Smooth muscle cell (in vitro differentiated cells): ENCODE data around the gene ORC5. TPM values are rescaled to one million over a fixed set of nuclear protein-coding genes. Genes with fewer than 3 reads are reported as not detected.

Source experiments
- DNase-seq: peaks from one replicate; lab custom pipeline; 2025; ENCODE audit not compliant: unreplicated experiment; lab: John Stamatoyannopoulos, UW
- H2AFZ ChIP-seq: fragments of 200-600 bp; sonication (generic); 2 replicates; pipeline ENCODE4 v1.6.0; 2016; ENCODE audit warnings: antibody characterized with exemption, low read depth, mild to moderate bottlenecking
- H3F3A ChIP-seq: fragments of 200-600 bp; sonication (generic); 2 replicates; pipeline ENCODE4 v1.6.0; 2017; ENCODE audit warnings: antibody characterized with exemption, low read depth
- H3K27ac ChIP-seq: fragments of 200-600 bp; sonication (generic); 2 replicates; pipeline ENCODE4 v1.5.1; 2016; ENCODE audit warnings: low read depth, mild to moderate bottlenecking
- H3K27me3 ChIP-seq: fragments of 200-600 bp; sonication (generic); 2 replicates; pipeline ENCODE4 v1.6.1; 2016; ENCODE audit warnings: low read depth, mild to moderate bottlenecking
- H3K36me3 ChIP-seq: fragments of 200-600 bp; sonication (generic); 2 replicates; pipeline ENCODE4 v1.5.1; 2016; ENCODE audit warnings: low read depth
- H3K4me1 ChIP-seq: fragments of 200-600 bp; sonication (generic); 2 replicates; pipeline ENCODE4 v1.5.1; 2016; ENCODE audit warnings: low read depth
- H3K4me2 ChIP-seq: fragments of 200-600 bp; sonication (generic); 2 replicates; pipeline ENCODE4 v1.6.0; 2016; ENCODE audit warnings: mild to moderate bottlenecking
- H3K4me3 ChIP-seq: fragments of 200-600 bp; sonication (generic); 2 replicates; pipeline ENCODE4 v1.5.1; 2016; ENCODE audit warnings: mild to moderate bottlenecking
- H3K79me2 ChIP-seq: fragments of 200-600 bp; sonication (generic); 2 replicates; pipeline ENCODE4 v1.6.0; 2016; ENCODE audit warnings: low read depth, mild to moderate bottlenecking
- H3K9ac ChIP-seq: fragments of 200-600 bp; sonication (generic); 2 replicates; pipeline ENCODE4 v1.6.0; 2016; ENCODE audit warnings: low read depth
- H3K9me3 ChIP-seq: fragments of 200-600 bp; sonication (generic); replicated peaks from 2 replicates; pipeline ENCODE4 v1.5.1; 2016; ENCODE audit warnings: low read depth
- H4K20me1 ChIP-seq: fragments of 200-600 bp; sonication (generic); 2 replicates; pipeline ENCODE4 v1.6.0; 2016; ENCODE audit warnings: low read depth
- CTCF ChIP-seq: fragments of 200-600 bp; sonication (generic); IDR thresholded peaks from 2 replicates; pipeline ENCODE4 v1.5.1; 2017; ENCODE audit warnings: borderline replicate concordance, mild to moderate bottlenecking, antibody characterized with exemption; ENCODE audit not compliant: insufficient read depth, poor library complexity, severe bottlenecking
- WGBS: methylation state at CpG from one replicate; pipeline ENCODE4 v1.1.7; 2016; ENCODE audit warnings: low lambda C conversion rate; 5-methylcytosine and 5-hydroxymethylcytosine counted together
- polyA plus RNA-seq: library from polyadenylated mRNA; unstranded; fragments of >200 nt; fragmentation: Nextera tagmentation; extraction: Ambion mirVana; gene quantifications from 2 replicates; pipeline ENCODE4 v1.2.1, GENCODE V29; 2016
- total RNA-seq: library from RNA; depleted of rRNA; stranded (reverse); fragments of >200 nt; gene quantifications from 2 replicates; pipeline ENCODE4 v1.2.3, GENCODE V29; 2014

Gene ORC5
- total and polyA plus RNA-seq, 2 experiments from 2014 or later: 4.6 to 7.3 TPM

GRCh38 chr7:104106108-104106905, 101.5 kb downstream of the ORC5 start:
- Histone ChIP-seq H3F3A (no peaks in the 10 kb centered on the region), H3K27ac (no peak overlapping the region), H3K4me2 (no peak overlapping the region), H3K36me3 (no peaks in the 10 kb centered on the region), H3K9ac (no peak overlapping the region), H3K4me1 (no peaks in the 10 kb centered on the region), H4K20me1 (no peaks in the 10 kb centered on the region), H3K27me3 (no peaks in the 10 kb centered on the region), H3K79me2 (no peaks in the 10 kb centered on the region), H3K4me3 (no peak overlapping the region), H2AFZ (no peak overlapping the region), H3K9me3 (no peaks in the 10 kb centered on the region)
- 79% methylated on average over 3 of the region's 3 CpGs for WGBS
- DNase-seq: no peak
- TF ChIP-seq CTCF: no peak

- Histone ChIP-seq H3K9me3 (no peaks in the 10 kb centered on the region), H3K4me3 (no peak overlapping the region), H3K36me3 (no peaks in the 10 kb centered on the region), H3K4me1 (no peaks in the 10 kb centered on the region), H3K79me2 (no peaks in the 10 kb centered on the region), H3K27ac (no peak overlapping the region), H4K20me1 (no peaks in the 10 kb centered on the region), H3F3A (no peaks in the 10 kb centered on the region), H3K27me3 (no peaks in the 10 kb centered on the region), H3K4me2 (no peak overlapping the region), H3K9ac (no peak overlapping the region), H2AFZ (no peak overlapping the region)
- no peak for TF ChIP-seq CTCF
- DNase-seq: no peak
- 88% methylated on average over 1 of the region's 1 CpG for WGBS
Measured at GRCh38 chr7:104098890-104099289, 108.9 kb downstream of the ORC5 start.

GRCh38 chr7:104096683-104097082, 111.1 kb downstream of the ORC5 start:
- no peak overlapping the region for H2AFZ ChIP-seq
- no peak for TF ChIP-seq CTCF
- H3K4me1 ChIP-seq: no peaks in the 10 kb centered on the region
- no peak overlapping the region for H3K4me3 ChIP-seq
- no peaks in the 10 kb centered on the region for H3F3A ChIP-seq
- no peak for DNase-seq
- 69% methylated on average over 6 of the region's 6 CpGs for WGBS
- no peaks in the 10 kb centered on the region for H3K27me3 ChIP-seq
- no peak overlapping the region for H3K27ac ChIP-seq
- H3K9me3 ChIP-seq: no peaks in the 10 kb centered on the region
- no peaks in the 10 kb centered on the region for H4K20me1 ChIP-seq
- H3K36me3 ChIP-seq: no peaks in the 10 kb centered on the region
- no peaks in the 10 kb centered on the region for H3K79me2 ChIP-seq
- H3K4me2 ChIP-seq: no peak overlapping the region
- H3K9ac ChIP-seq: no peak overlapping the region

- no peak for DNase-seq
- H4K20me1 ChIP-seq: no peaks in the 10 kb centered on the region
- no peaks in the 10 kb centered on the region for H3K4me1 ChIP-seq
- no peaks in the 10 kb centered on the region for H3K79me2 ChIP-seq
- H3K9me3 ChIP-seq: no peaks in the 10 kb centered on the region
- H3K4me3 ChIP-seq: no peak overlapping the region
- no peaks in the 10 kb centered on the region for H3F3A ChIP-seq
- H3K27ac ChIP-seq: no peak overlapping the region
- TF ChIP-seq CTCF: no peak
- no peak overlapping the region for H2AFZ ChIP-seq
- WGBS: 86% methylated on average over 6 of the region's 6 CpGs
- H3K9ac ChIP-seq: no peak overlapping the region
- no peaks in the 10 kb centered on the region for H3K36me3 ChIP-seq
- H3K27me3 ChIP-seq: no peaks in the 10 kb centered on the region
- H3K4me2 ChIP-seq: no peak overlapping the region
Measured at GRCh38 chr7:104093127-104093526, 114.7 kb downstream of the ORC5 start.
